OCI-LY7 (cell line): ENCODE measurements around the gene TMEM115. TPM values are rescaled to one million over a fixed set of nuclear protein-coding genes. Genes with fewer than 3 reads are reported as not detected.
A peak's percentile ranks its signal among the peaks of the same experiment; 100 is the strongest.

Experiments
- BruUV-seq: library from RNA; stranded (reverse); fragments of 400-500 nt; replicated peaks from 2 replicates; lab custom pipeline; 2021; lab: Mats Ljungman, UMichigan
- CTCF ChIA-PET: fragments of 300-600 bp; sonication (Branson Sonifier 250); formaldehyde crosslinking; loops from one replicate; lab custom pipeline; 2022; ENCODE audit warnings: antibody characterized with exemption; ENCODE audit not compliant: unreplicated experiment; lab: Charles Lee
- POLR2A ChIA-PET: fragments of 300-600 bp; sonication (Branson Sonifier 250); formaldehyde crosslinking; loops from one replicate; lab custom pipeline; 2022; ENCODE audit warnings: antibody characterized with exemption; lab: Charles Lee
- DNase-seq: peaks from one replicate; pipeline ENCODE4 v3.0.0-alpha.2; 2015; ENCODE audit warnings: low spot score
- H2AFZ ChIP-seq: fragments of 200-600 bp; sonication (generic), shearing (Covaris generic); 2 replicates; pipeline ENCODE4 v1.6.1; 2014; ENCODE audit warnings: mild to moderate bottlenecking, antibody characterized with exemption, low read length, moderate library complexity
- H3K27ac ChIP-seq: fragments of 200-600 bp; sonication (generic); 2 replicates; pipeline ENCODE4 v1.5.1; 2014; ENCODE audit warnings: mixed run types, low read depth, mild to moderate bottlenecking, moderate library complexity, low read length, inconsistent platforms; ENCODE audit not compliant: poor library complexity, severe bottlenecking
- H3K36me3 ChIP-seq: fragments of 200-600 bp; sonication (generic); 2 replicates; pipeline ENCODE4 v1.6.1; 2014; ENCODE audit warnings: mild to moderate bottlenecking, antibody characterized with exemption, low read length, moderate library complexity, mixed read lengths; ENCODE audit not compliant: insufficient read depth
- H3K4me1 ChIP-seq: fragments of 200-600 bp; sonication (generic); 2 replicates; pipeline ENCODE4 v1.5.1; 2014; ENCODE audit warnings: mild to moderate bottlenecking, low read length; ENCODE audit not compliant: insufficient read depth, poor library complexity, severe bottlenecking
- H3K4me2 ChIP-seq: fragments of 200-600 bp; sonication (generic); 2 replicates; pipeline ENCODE4 v1.6.1; 2014; ENCODE audit warnings: mild to moderate bottlenecking, low read length
- H3K4me3 ChIP-seq: fragments of 200-600 bp; sonication (generic); 2 replicates; pipeline ENCODE4 v1.5.1; 2014; ENCODE audit warnings: mild to moderate bottlenecking, low read depth, low read length; ENCODE audit not compliant: poor library complexity, severe bottlenecking
- H3K79me2 ChIP-seq: fragments of 200-600 bp; sonication (generic); 2 replicates; pipeline ENCODE4 v1.6.1; 2016; ENCODE audit warnings: low read depth, mild to moderate bottlenecking, low read length, moderate library complexity, mixed read lengths; ENCODE audit not compliant: insufficient read depth
- H3K9me2 ChIP-seq: fragments of 200-600 bp; sonication (generic); 2 replicates; pipeline ENCODE4 v1.6.1; 2016; ENCODE audit warnings: mild to moderate bottlenecking, low read length, mixed read lengths; ENCODE audit not compliant: insufficient read depth
- H3K9me3 ChIP-seq: fragments of 200-600 bp; sonication (generic); 2 replicates; pipeline ENCODE4 v1.6.1; 2014; ENCODE audit warnings: mild to moderate bottlenecking, mixed run types, low read length, mixed read lengths
- H4K20me1 ChIP-seq: fragments of 200-600 bp; sonication (generic); 2 replicates; pipeline ENCODE4 v1.6.1; 2014; ENCODE audit warnings: mild to moderate bottlenecking, antibody characterized with exemption, low read length, moderate library complexity, mixed read lengths; ENCODE audit not compliant: insufficient read depth
- CTCF ChIP-seq: fragments of 200-600 bp; sonication (generic); conservative IDR thresholded peaks from 2 replicates; pipeline ENCODE4 v1.5.1; 2014; ENCODE audit warnings: mild to moderate bottlenecking, antibody characterized with exemption, low read length, moderate library complexity, mixed read lengths
- EZH2phosphoT487 ChIP-seq: fragments of 200-600 bp; sonication (generic); IDR thresholded peaks from 2 replicates; pipeline ENCODE4 v1.6.1; 2018; ENCODE audit warnings: low read depth, borderline replicate concordance, mild to moderate bottlenecking, mixed run types, antibody characterized with exemption, low read length, moderate library complexity, mixed read lengths
- intact Hi-C: fragments of 100-400 bp; cut with micrococcal nuclease; formaldehyde crosslinking; loops from one replicate; pipeline ENCODE4 v1.10.0; 2022; ENCODE audit not compliant: unreplicated experiment
- total RNA-seq, 2 experiments: library from RNA; depleted of rRNA in 1 of 2; stranded (reverse); fragments of >200 nt in 1 of 2; shearing (Covaris generic) in 1 of 2; gene quantifications; 2 replicates each; pipeline ENCODE4 v1.2.3, GENCODE V29; 2014 to 2022

The TMEM115 gene
- total RNA-seq, 2 experiments from 2014 or later, result 16.2 to 18.9 TPM

GRCh38 chr3:50322115-50322385 lies 37.3 kb downstream of the TMEM115 start:
- peaks cover 4% of the 10 kb centered on the region; the same call in 1 of the 2 replicates for H3K79me2 ChIP-seq

GRCh38 chr3:50321336-50322114 lies 37.8 kb downstream of the TMEM115 start:
- Histone ChIP-seq H3K27ac (peak overlapping the region; percentile 51), H3K9me3 (no peaks in the 10 kb centered on the region), H3K9me2 (no peaks in the 10 kb centered on the region), H3K4me3 (peak overlapping the region; percentile 72), H3K36me3 (peaks cover 24% of the 10 kb centered on the region; the same call in 1 of the 2 replicates), H3K79me2 (no peaks in the 10 kb centered on the region), H4K20me1 (no peaks in the 10 kb centered on the region), H2AFZ (peak overlapping the region; percentile 59), H3K4me2 (peak overlapping the region; percentile 73), H3K4me1 (peaks cover 45% of the 10 kb centered on the region)
- intact Hi-C loops, result loop anchor here (5.0 kb wide), 1 partner anchor 94 kb away; no protein-coding TSS in a partner anchor
- peak; percentile 92 for DNase-seq
- no TSS peak for BruUV-seq
- peak; percentile 75 for TF ChIP-seq CTCF
- TF ChIP-seq EZH2phosphoT487, result no peak
- ChIA-PET POLR2A (interaction anchor here (1.1 kb wide), 1 partner anchor 15 kb away, joined by 6 read pairs; no protein-coding TSS in a partner anchor), CTCF (no interaction called here)

More at GRCh38 chr3:50322115-50322385, 37.3 kb downstream of the TMEM115 start:
- H3K36me3 ChIP-seq, result peaks cover 24% of the 10 kb centered on the region; the same call in 1 of the 2 replicates
- H3K4me2 ChIP-seq, result peak overlapping the region; percentile 73
- TF ChIP-seq EZH2phosphoT487 (no peak), CTCF (no peak)
- peak overlapping the region; percentile 59; the same call in 1 of the 2 replicates for H2AFZ ChIP-seq
- no peak for DNase-seq
- no peaks in the 10 kb centered on the region for H4K20me1 ChIP-seq
- H3K9me3 ChIP-seq, result no peaks in the 10 kb centered on the region
- intact Hi-C loops, result loop anchor here (5.0 kb wide), 1 partner anchor 95 kb away; no protein-coding TSS in a partner anchor
- peaks cover 43% of the 10 kb centered on the region for H3K4me1 ChIP-seq
- H3K4me3 ChIP-seq, result peak overlapping the region; percentile 72
- ChIA-PET CTCF (no interaction called here), POLR2A (no interaction called here)
- BruUV-seq, result no TSS peak
- no peaks in the 10 kb centered on the region for H3K9me2 ChIP-seq
- no peak overlapping the region for H3K27ac ChIP-seq
